NB4 (cell line): Measurements from ENCODE around the gene ADARB2.

ENCODE experiments used
- DNase-seq: peaks from one replicate; pipeline ENCODE4 v3.0.0; 2010; ENCODE audit warnings: low read depth
- H3K4me3 ChIP-seq: one replicate; pipeline ENCODE4 v1.5.1; 2011; ENCODE audit warnings: mild to moderate bottlenecking, low read depth, low read length, moderate library complexity
- CTCF ChIP-seq: IDR thresholded peaks from one replicate; pipeline ENCODE4 v1.5.1; 2012; ENCODE audit warnings: low read depth, low read length
- MAX ChIP-seq: IDR thresholded peaks from 2 replicates; pipeline ENCODE4 v1.6.1; 2011; ENCODE audit warnings: low read depth, low read length
- MYC ChIP-seq: IDR thresholded peaks from 2 replicates; pipeline ENCODE4 v1.6.1; 2011; ENCODE audit warnings: low read depth, low read length
- POLR2A ChIP-seq: IDR thresholded peaks from 2 replicates; pipeline ENCODE4 v1.6.1; 2011; ENCODE audit warnings: mild to moderate bottlenecking; ENCODE audit not compliant: insufficient read length; ENCODE audit errors: extremely low read depth

The ADARB2 gene

GRCh38 chr10:1550616-1551015 lies 186.7 kb downstream of the ADARB2 start:
- TF ChIP-seq MAX (no peak), MYC (no peak), CTCF (no peak), POLR2A (no peak)
- H3K4me3 ChIP-seq = no peak overlapping the region
- no peak for DNase-seq

GRCh38 chr10:1550291-1550595 lies 187.1 kb downstream of the ADARB2 start:
- TF ChIP-seq MAX (no peak), MYC (no peak), CTCF (no peak), POLR2A (no peak)
- DNase-seq = no peak
- no peak overlapping the region for H3K4me3 ChIP-seq

GRCh38 chr10:1549591-1550290 lies 187.6 kb downstream of the ADARB2 start:
- H3K4me3 ChIP-seq = no peak overlapping the region
- no peak for DNase-seq
- no peak for TF ChIP-seq MAX
- no peak for TF ChIP-seq MYC
- no peak for TF ChIP-seq CTCF
- TF ChIP-seq POLR2A = no peak

- no peak for DNase-seq
- no peak overlapping the region for H3K4me3 ChIP-seq
- TF ChIP-seq POLR2A (no peak), CTCF (no peak), MYC (no peak), MAX (no peak)
These were observed 188.7 kb downstream of the ADARB2 start for GRCh38 chr10:1548596-1548995.

GRCh38 chr10:1548146-1548545 lies 189.2 kb downstream of the ADARB2 start:
- no peak for TF ChIP-seq POLR2A
- TF ChIP-seq MYC = no peak
- TF ChIP-seq CTCF = no peak
- no peak for TF ChIP-seq MAX
- H3K4me3 ChIP-seq = no peak overlapping the region
- DNase-seq = no peak
